Trophoblast cell (in vitro differentiated cells and primary cell): ENCODE results near the gene PCSK5.

Experiments
- DNase-seq, 2 donors: peaks; one replicate each; pipeline ENCODE4 v3.0.0-alpha.2; 2016
- H2AFZ ChIP-seq: 2 replicates; pipeline ENCODE4 v1.6.1; 2013; ENCODE audit warnings: low read length, moderate library complexity, mild to moderate bottlenecking; ENCODE audit not compliant: insufficient read depth, poor library complexity
- H2AK5ac ChIP-seq: 2 replicates; pipeline ENCODE4 v1.6.1; 2013; ENCODE audit warnings: mild to moderate bottlenecking, low read length
- H2BK120ac ChIP-seq: 2 replicates; pipeline ENCODE4 v1.6.1; 2013; ENCODE audit warnings: low read length, mild to moderate bottlenecking, moderate library complexity; ENCODE audit not compliant: insufficient read depth, poor library complexity
- H2BK12ac ChIP-seq: 2 replicates; pipeline ENCODE4 v1.6.1; 2013; ENCODE audit warnings: mild to moderate bottlenecking, low read length, moderate library complexity
- H2BK5ac ChIP-seq: 2 replicates; pipeline ENCODE4 v1.6.1; 2013; ENCODE audit warnings: low read length, low read depth, moderate library complexity, mild to moderate bottlenecking; ENCODE audit not compliant: poor library complexity
- H3K14ac ChIP-seq: 2 replicates; pipeline ENCODE4 v1.6.1; 2013; ENCODE audit warnings: mild to moderate bottlenecking, low read length
- H3K18ac ChIP-seq: 2 replicates; pipeline ENCODE4 v1.6.1; 2013; ENCODE audit warnings: mild to moderate bottlenecking, low read length
- H3K23ac ChIP-seq: 2 replicates; pipeline ENCODE4 v1.6.1; 2013; ENCODE audit warnings: low read length
- H3K27ac ChIP-seq: 2 replicates; pipeline ENCODE4 v1.5.1; 2013; ENCODE audit warnings: low read depth, mild to moderate bottlenecking, inconsistent platforms, low read length, moderate library complexity
- H3K27me3 ChIP-seq: 2 replicates; pipeline ENCODE4 v1.6.1; 2013; ENCODE audit warnings: inconsistent platforms, mild to moderate bottlenecking, low read length, moderate library complexity; ENCODE audit not compliant: insufficient read depth
- H3K36me3 ChIP-seq, 2 experiments: 1 replicate in 1 of 2; 2 replicates in 1 of 2; pipeline ENCODE4 v1.6.1; 2013; ENCODE audit warnings: low read length in 2 of 2, mild to moderate bottlenecking in 2 of 2, moderate library complexity in 1 of 2; ENCODE audit not compliant: insufficient read depth in 2 of 2, control insufficient read depth in 1 of 2
- H3K4ac ChIP-seq: 2 replicates; pipeline ENCODE4 v1.6.1; 2013; ENCODE audit warnings: low read depth, mild to moderate bottlenecking, low read length, moderate library complexity
- H3K4me1 ChIP-seq, 2 experiments: 1 replicate in 1 of 2; 2 replicates in 1 of 2; pipeline ENCODE4 v1.6.1; 2013; ENCODE audit warnings: low read length in 2 of 2, mild to moderate bottlenecking in 2 of 2, moderate library complexity in 1 of 2; ENCODE audit not compliant: insufficient read depth in 2 of 2, control insufficient read depth in 1 of 2
- H3K4me2 ChIP-seq: 2 replicates; pipeline ENCODE4 v1.6.1; 2013; ENCODE audit warnings: inconsistent platforms, mild to moderate bottlenecking, low read length, moderate library complexity
- H3K4me3 ChIP-seq: 2 replicates; pipeline ENCODE4 v1.5.1; 2013; ENCODE audit warnings: mild to moderate bottlenecking, low read depth, low read length, inconsistent platforms
- H3K79me1 ChIP-seq: one replicate; pipeline ENCODE4 v1.6.1; 2013; ENCODE audit warnings: low read length
- H3K79me2 ChIP-seq: 2 replicates; pipeline ENCODE4 v1.6.1; 2013; ENCODE audit warnings: low read length, mild to moderate bottlenecking; ENCODE audit not compliant: control insufficient read depth, insufficient read depth, poor library complexity
- H3K9ac ChIP-seq: 2 replicates; pipeline ENCODE4 v1.6.1; 2013; ENCODE audit warnings: mild to moderate bottlenecking, low read length
- H3K9me3 ChIP-seq: 2 replicates; pipeline ENCODE4 v1.6.1; 2013; ENCODE audit warnings: low read depth, mild to moderate bottlenecking, control low read depth, inconsistent platforms, low read length; ENCODE audit not compliant: insufficient read depth
- H4K12ac ChIP-seq: 2 replicates; pipeline ENCODE4 v1.6.1; 2013; ENCODE audit warnings: low read depth, mild to moderate bottlenecking, low read length, moderate library complexity
- H4K8ac ChIP-seq: 2 replicates; pipeline ENCODE4 v1.6.1; 2013; ENCODE audit warnings: low read depth, mild to moderate bottlenecking, low read length, moderate library complexity
- H4K91ac ChIP-seq: one replicate; pipeline ENCODE4 v1.6.1; 2013; ENCODE audit warnings: low read depth, mild to moderate bottlenecking, low read length, moderate library complexity
- WGBS: extraction: QIAGEN DNeasy Blood & Tissue Kit; methylation state at CpG from one replicate; pipeline ENCODE4 v1.1.7; 2013; ENCODE audit warnings: missing lambda C conversion rate; ENCODE audit not compliant: insufficient read length, insufficient coverage; ENCODE audit errors: extremely low coverage; 5-methylcytosine and 5-hydroxymethylcytosine counted together

PCSK5 gene

DNA sequence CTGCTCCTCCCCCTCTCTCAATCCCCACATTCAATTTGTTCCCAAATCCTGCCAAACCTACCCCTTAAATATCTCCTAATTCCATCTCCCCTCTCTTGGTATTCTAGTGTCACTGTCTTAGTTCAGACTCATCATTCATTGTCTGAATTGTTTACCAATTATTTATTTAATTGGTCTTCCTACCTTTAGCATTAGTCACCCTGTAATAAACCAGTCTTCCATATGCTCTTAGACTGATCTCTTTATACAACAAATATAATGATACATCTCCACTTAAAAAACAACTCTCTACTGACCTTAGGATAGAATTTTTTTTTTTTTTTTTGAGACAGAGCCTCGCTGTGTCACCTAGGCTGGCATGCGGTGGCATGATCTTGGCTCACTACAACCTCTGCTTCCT lies 452.4 kb downstream of the PCSK5 start:
- Histone ChIP-seq H3K27me3 (no peaks in the 10 kb centered on the region), H3K36me3 (no peaks in the 10 kb centered on the region), H2BK12ac (peak overlapping the region; percentile 77), H3K9ac (no peak overlapping the region), H4K91ac (no peak overlapping the region), H2AK5ac (no peak overlapping the region), H3K9me3 (no peaks in the 10 kb centered on the region), H3K27ac (no peak overlapping the region), H2AFZ (no peak overlapping the region), H2BK120ac (peak overlapping the region; percentile 46), H3K79me2 (no peaks in the 10 kb centered on the region), H3K18ac (no peak overlapping the region), H3K4ac (no peak overlapping the region), H3K4me1 (no peaks in the 10 kb centered on the region), H4K8ac (no peak overlapping the region), H3K4me2 (no peak overlapping the region), H3K4me3 (no peak overlapping the region), H2BK5ac (peak overlapping the region; percentile 19), H3K79me1 (peaks cover 2% of the 10 kb centered on the region), H3K14ac (no peak overlapping the region), H3K23ac (no peak overlapping the region), H4K12ac (no peak overlapping the region)
- WGBS: no CpG with 5 or more reads among the region's 2 CpGs
- DNase-seq: peak in 1 of 2 donors; percentile 47

DNA sequence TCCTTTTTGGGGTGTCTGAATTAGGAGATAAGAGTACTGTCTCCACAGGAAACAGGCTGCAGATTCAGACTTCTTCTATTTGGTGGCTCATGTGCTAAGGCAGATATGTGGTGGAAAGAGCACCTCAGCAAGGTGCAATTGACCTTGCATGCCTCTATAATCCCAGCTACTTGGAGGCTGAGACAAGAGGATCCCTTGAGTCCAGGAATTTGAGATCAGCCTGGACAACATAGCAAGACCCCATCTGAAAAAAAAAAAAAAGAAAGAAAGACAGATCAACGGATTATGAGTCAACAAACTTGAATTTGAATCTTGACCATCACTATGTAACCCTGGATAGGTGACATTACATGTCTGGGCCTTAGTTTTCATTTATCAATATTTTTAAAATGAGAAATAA lies 459.4 kb downstream of the PCSK5 start:
- no peak overlapping the region for H2BK12ac ChIP-seq
- H3K79me1 ChIP-seq: peaks cover 2% of the 10 kb centered on the region
- H3K4me1 ChIP-seq: no peaks in the 10 kb centered on the region
- no peaks in the 10 kb centered on the region for H3K27me3 ChIP-seq
- H3K9ac ChIP-seq: no peak overlapping the region
- no peak overlapping the region for H4K12ac ChIP-seq
- H2BK5ac ChIP-seq: no peak overlapping the region
- no peak overlapping the region for H3K14ac ChIP-seq
- H3K79me2 ChIP-seq: no peaks in the 10 kb centered on the region
- WGBS: no CpG with 5 or more reads among the region's 1 CpG
- H3K23ac ChIP-seq: no peak overlapping the region
- H3K4ac ChIP-seq: no peak overlapping the region
- H3K18ac ChIP-seq: no peak overlapping the region
- H3K27ac ChIP-seq: no peak overlapping the region
- H3K36me3 ChIP-seq: no peaks in the 10 kb centered on the region
- H2AFZ ChIP-seq: no peak overlapping the region
- H4K8ac ChIP-seq: no peak overlapping the region
- no peak overlapping the region for H2AK5ac ChIP-seq
- peak in 1 of 2 donors; percentile 30 for DNase-seq
- H3K4me2 ChIP-seq: no peak overlapping the region
- H3K9me3 ChIP-seq: no peaks in the 10 kb centered on the region
- H3K4me3 ChIP-seq: no peak overlapping the region
- H2BK120ac ChIP-seq: no peak overlapping the region
- H4K91ac ChIP-seq: no peak overlapping the region

- no CpG with 5 or more reads among the region's 3 CpGs for WGBS
- no peak overlapping the region for H2AK5ac ChIP-seq
Observed at GRCh38 chr9:76351006-76351405, 460.5 kb downstream of the PCSK5 start.

DNA sequence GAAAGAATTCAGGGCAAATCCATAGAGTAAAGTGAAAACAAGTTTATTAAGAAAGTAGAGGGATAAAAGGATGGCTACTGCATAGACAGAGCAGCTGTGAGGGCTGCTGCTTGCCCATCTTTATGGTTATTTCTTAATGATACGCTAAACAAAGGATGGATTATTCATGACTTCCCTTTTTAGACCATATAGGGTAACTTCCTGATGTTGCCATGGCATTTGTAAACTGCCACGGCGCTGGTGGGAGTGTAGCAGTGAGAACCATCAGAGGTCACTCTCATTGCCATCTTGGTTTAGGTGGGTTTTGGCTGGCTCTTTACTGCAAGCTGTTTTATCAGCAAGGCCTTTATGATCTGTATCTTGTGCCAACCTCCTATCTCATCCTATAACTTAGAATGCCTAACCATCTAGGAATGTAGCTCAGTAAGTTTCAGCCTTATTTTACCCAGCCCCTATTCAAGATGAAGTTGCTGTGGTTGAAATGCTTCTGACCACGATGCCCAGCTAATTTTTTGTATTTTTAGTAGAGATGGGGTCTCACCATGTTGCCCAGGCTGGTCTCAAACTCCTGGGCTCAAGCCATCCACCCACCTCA lies 461.6 kb downstream of the PCSK5 start:
- H3K4me2 ChIP-seq: no peak overlapping the region
- no peak overlapping the region for H2BK120ac ChIP-seq
- no peak overlapping the region for H3K9ac ChIP-seq
- H3K27ac ChIP-seq: no peak overlapping the region
- no peak overlapping the region for H3K4ac ChIP-seq
- H4K12ac ChIP-seq: no peak overlapping the region
- H4K91ac ChIP-seq: no peak overlapping the region
- H3K23ac ChIP-seq: no peak overlapping the region
- H2BK12ac ChIP-seq: no peak overlapping the region
- no peaks in the 10 kb centered on the region for H3K36me3 ChIP-seq
- H3K4me1 ChIP-seq: no peaks in the 10 kb centered on the region
- H3K79me1 ChIP-seq: no peaks in the 10 kb centered on the region
- no peak overlapping the region for H3K18ac ChIP-seq
- H3K14ac ChIP-seq: no peak overlapping the region
- H3K4me3 ChIP-seq: no peak overlapping the region
- no peaks in the 10 kb centered on the region for H3K9me3 ChIP-seq
- no peak overlapping the region for H2BK5ac ChIP-seq
- peak; percentile 4 to 73 for DNase-seq
- no peaks in the 10 kb centered on the region for H3K27me3 ChIP-seq
- no peaks in the 10 kb centered on the region for H3K79me2 ChIP-seq
- H2AK5ac ChIP-seq: no peak overlapping the region
- WGBS: no CpG with 5 or more reads among the region's 4 CpGs
- H4K8ac ChIP-seq: no peak overlapping the region
- H2AFZ ChIP-seq: no peak overlapping the region

More at GRCh38 chr9:76351006-76351405, 460.5 kb downstream of the PCSK5 start:
- H3K4me3 ChIP-seq: no peak overlapping the region
- H3K79me2 ChIP-seq: no peaks in the 10 kb centered on the region
- no peak overlapping the region for H4K8ac ChIP-seq
- DNase-seq: peak; percentile 59 to 89
- H3K4me2 ChIP-seq: no peak overlapping the region
- H3K23ac ChIP-seq: no peak overlapping the region
- H4K91ac ChIP-seq: no peak overlapping the region
- no peak overlapping the region for H3K9ac ChIP-seq
- no peak overlapping the region for H3K14ac ChIP-seq
- no peaks in the 10 kb centered on the region for H3K9me3 ChIP-seq
- no peak overlapping the region for H2AFZ ChIP-seq
- H3K18ac ChIP-seq: no peak overlapping the region
- no peak overlapping the region for H2BK120ac ChIP-seq
- H3K4me1 ChIP-seq: no peaks in the 10 kb centered on the region
- no peak overlapping the region for H2BK12ac ChIP-seq
- no peaks in the 10 kb centered on the region for H3K27me3 ChIP-seq
- H3K36me3 ChIP-seq: no peaks in the 10 kb centered on the region
- H3K27ac ChIP-seq: no peak overlapping the region
- no peak overlapping the region for H3K4ac ChIP-seq
- H4K12ac ChIP-seq: no peak overlapping the region
- no peak overlapping the region for H2BK5ac ChIP-seq
- H3K79me1 ChIP-seq: no peaks in the 10 kb centered on the region
